Small intestine (tissue), 7 donors: ENCODE measurements around the gene SPPL2B. TPM values are rescaled to one million over a fixed set of nuclear protein-coding genes. Genes with fewer than 3 reads are reported as not detected.

Experiments
- DNase-seq, 2 donors: peaks; one replicate each; pipeline versions ENCODE4 v3.0.0 to v3.0.0-alpha.2; 2013
- FAIRE-seq: peaks from 2 replicates; lab custom pipeline; 2012; peaks lifted over from hg19 to GRCh38; lab: Jason Lieb, UNC
- H3K27ac ChIP-seq, 3 donors: one replicate each; pipeline ENCODE4 v1.5.1; 2013; ENCODE audit warnings: low read length in 2 of 3, mild to moderate bottlenecking in 2 of 3, control low read depth in 1 of 3, inconsistent platforms in 1 of 3, low read depth in 1 of 3, moderate library complexity in 1 of 3
- H3K27me3 ChIP-seq, 3 donors: one replicate each; pipeline ENCODE4 v1.6.1; 2013; ENCODE audit warnings: low read length in 3 of 3, inconsistent platforms in 1 of 3; ENCODE audit not compliant: control insufficient read depth in 3 of 3, insufficient read depth in 3 of 3
- H3K36me3 ChIP-seq, 3 donors: one replicate each; pipeline ENCODE4 v1.6.1; 2013; ENCODE audit warnings: low read length in 3 of 3, inconsistent platforms in 1 of 3, low read depth in 1 of 3, mild to moderate bottlenecking in 1 of 3, moderate library complexity in 1 of 3; ENCODE audit not compliant: control insufficient read depth in 3 of 3, insufficient read depth in 2 of 3
- H3K4me1 ChIP-seq, 3 donors: one replicate each; pipeline ENCODE4 v1.6.1; 2013; ENCODE audit warnings: low read length in 2 of 3, inconsistent platforms in 1 of 3, low read depth in 1 of 3, mild to moderate bottlenecking in 1 of 3, moderate library complexity in 1 of 3; ENCODE audit not compliant: control insufficient read depth in 3 of 3, insufficient read depth in 2 of 3
- H3K4me3 ChIP-seq, 3 donors: one replicate each; pipeline ENCODE4 v1.5.1; 2013; ENCODE audit warnings: low read length in 3 of 3, control low read depth in 1 of 3, inconsistent platforms in 1 of 3, low read depth in 1 of 3, mild to moderate bottlenecking in 1 of 3, moderate library complexity in 1 of 3
- H3K9me3 ChIP-seq, 2 donors: one replicate each; pipeline ENCODE4 v1.6.1; 2013; ENCODE audit warnings: low read depth in 1 of 2, low read length in 1 of 2; ENCODE audit not compliant: control insufficient read depth in 2 of 2, insufficient read depth in 1 of 2
- WGBS, 3 donors: extraction: QIAGEN DNeasy Blood & Tissue Kit; methylation state at CpG; one replicate each; pipeline ENCODE4 v1.1.7; 2013; 5-methylcytosine and 5-hydroxymethylcytosine counted together
- polyA plus RNA-seq, 4 donors: library from polyadenylated mRNA; stranded (reverse) in 3 of 4; unstranded in 1 of 4; fragments of 200-250 nt in 3 of 4; fragments of 120-200 nt in 1 of 4; gene quantifications; one replicate each; pipeline versions ENCODE4 v1.2.1 to v1.2.3, GENCODE V29; 2013
- donor health status: healthy with polysubstance abuse.
- donor health status: control.
- donor health status: control.
- donor health status: Bipolar disorder and iron deficiency.
- donor health status: healthy.

Gene SPPL2B
- polyA plus RNA-seq, 4 donors: 69.3 to 109 (median 78.2) TPM

- no peak overlapping the region for H3K27ac ChIP-seq
- H3K4me1 ChIP-seq: peaks cover 0 to 10% (median 0%) of the 10 kb centered on the region in 3 donors
- peaks cover 3 to 72% (median 13%) of the 10 kb centered on the region in 3 donors for H3K36me3 ChIP-seq
- DNase-seq (no peak), FAIRE-seq (no peak)
- no peaks in the 10 kb centered on the region for H3K27me3 ChIP-seq
- 87 to 95% (median 92%) methylated on average over 19 of the region's 19 CpGs for WGBS, 3 donors
- H3K9me3 ChIP-seq: no peaks in the 10 kb centered on the region
- H3K4me3 ChIP-seq: no peak overlapping the region
Measured at GRCh38 chr19:2323707-2324106, 4.8 kb upstream of the SPPL2B start.

GRCh38 chr19:2324220-2324948, 4.1 kb upstream of the SPPL2B start:
- H3K9me3 ChIP-seq: no peaks in the 10 kb centered on the region
- DNase-seq (no peak), FAIRE-seq (no peak)
- no peak overlapping the region for H3K27ac ChIP-seq
- H3K4me3 ChIP-seq: no peak overlapping the region
- H3K36me3 ChIP-seq: peaks cover 3 to 73% (median 13%) of the 10 kb centered on the region in 3 donors
- 85 to 89% (median 88%) methylated on average over 29 to 34 of the region's 34 CpGs for WGBS, 3 donors
- peaks cover 0 to 13% (median 2%) of the 10 kb centered on the region in 3 donors for H3K4me1 ChIP-seq
- no peaks in the 10 kb centered on the region for H3K27me3 ChIP-seq

DNA sequence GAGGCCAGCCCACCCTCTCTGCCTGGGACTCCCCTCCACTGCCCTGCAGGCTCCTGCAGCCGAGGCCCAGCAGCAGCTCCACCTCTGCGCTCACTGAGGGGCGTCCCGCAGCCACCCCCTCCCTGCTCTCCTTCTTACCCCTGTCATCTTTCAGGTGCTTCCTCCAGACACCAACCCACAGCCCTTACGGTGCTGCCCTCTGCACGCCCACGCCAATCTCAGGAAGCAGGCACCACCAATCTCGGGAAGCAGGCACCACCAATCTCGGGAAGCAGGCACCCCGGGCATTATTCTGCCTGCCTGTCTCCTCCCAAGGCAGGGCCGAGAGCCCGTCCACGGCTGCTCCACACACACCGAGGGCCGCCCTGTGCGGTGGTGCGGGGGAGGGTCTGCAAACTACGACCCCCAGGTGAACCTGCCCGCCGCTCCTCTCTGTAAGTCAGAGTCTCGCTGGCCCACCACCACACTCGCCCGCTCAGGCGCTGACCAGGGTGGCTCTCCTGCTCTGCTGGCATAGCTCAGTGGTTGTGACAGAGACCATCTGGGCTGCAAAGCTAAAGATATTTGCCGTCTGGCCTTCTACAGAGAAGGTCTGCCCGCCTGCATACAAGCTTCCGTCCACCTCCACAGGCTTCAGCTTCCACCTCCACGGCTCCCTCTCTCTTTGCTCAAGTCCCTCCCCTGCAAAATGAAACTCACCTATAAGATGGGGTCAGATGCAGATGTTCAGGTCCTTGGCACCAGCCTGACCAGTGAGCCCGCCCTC, 3.0 kb upstream of the SPPL2B start:
- H3K4me1 ChIP-seq: peaks cover 0 to 24% (median 5%) of the 10 kb centered on the region in 3 donors
- H3K9me3 ChIP-seq: no peaks in the 10 kb centered on the region
- FAIRE-seq: no peak
- no peak overlapping the region for H3K4me3 ChIP-seq
- no peaks in the 10 kb centered on the region for H3K27me3 ChIP-seq
- no peak overlapping the region for H3K27ac ChIP-seq
- 71 to 80% (median 74%) methylated on average over 29 of the region's 29 CpGs for WGBS, 3 donors
- peaks cover 3 to 67% (median 13%) of the 10 kb centered on the region in 3 donors for H3K36me3 ChIP-seq
- no peak for DNase-seq

DNA sequence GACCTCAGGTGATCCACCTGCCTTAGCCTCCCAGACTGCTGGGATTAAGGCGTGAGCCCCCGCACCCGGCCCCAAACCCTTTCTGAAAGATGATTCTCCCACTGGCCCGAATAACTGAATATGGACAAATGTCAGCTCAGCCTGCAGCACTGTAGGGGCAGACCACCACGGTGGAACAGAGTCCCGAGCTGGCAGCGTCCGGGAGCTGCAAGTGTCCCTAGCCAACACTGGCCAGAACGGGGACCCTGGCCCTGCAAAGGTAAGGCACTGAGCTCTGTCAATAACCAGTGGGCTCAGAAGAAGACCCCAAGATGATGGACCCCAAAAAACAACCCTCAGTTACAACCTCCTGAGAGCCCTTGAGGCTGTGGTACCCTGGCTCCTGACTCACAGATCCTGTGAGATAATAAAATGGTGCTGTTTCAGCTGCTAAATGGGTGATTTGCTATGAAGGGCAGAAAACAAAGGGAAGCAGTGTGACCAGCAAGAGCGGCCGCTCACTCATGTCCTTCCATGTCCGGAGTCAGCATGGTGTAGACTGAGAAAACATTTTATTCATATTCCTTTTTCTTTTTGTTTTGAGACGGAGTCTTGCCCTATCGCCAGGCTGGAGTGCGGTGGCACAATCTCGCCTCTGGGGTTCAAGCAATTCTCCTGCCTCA, 1.7 kb upstream of the SPPL2B start:
- Histone ChIP-seq H3K9me3 (no peaks in the 10 kb centered on the region), H3K27me3 (no peaks in the 10 kb centered on the region), H3K4me3 (peak overlapping the region in 1 of 3 donors; percentile 86), H3K27ac (peak overlapping the region in 1 of 3 donors; percentile 97), H3K36me3 (peaks cover 3 to 63% (median 11%) of the 10 kb centered on the region in 3 donors), H3K4me1 (peaks cover 2 to 35% (median 5%) of the 10 kb centered on the region in 3 donors)
- WGBS, 3 donors: 86 to 89% (median 86%) methylated on average over 16 of the region's 16 CpGs
- FAIRE-seq (no peak), DNase-seq (no peak)

GRCh38 chr19:2327773-2328400, 597 bp upstream of the SPPL2B start:
- Histone ChIP-seq H3K4me3 (peak overlapping the region; percentile 86 to 94 (median 92)), H3K36me3 (peaks cover 3 to 62% (median 8%) of the 10 kb centered on the region in 3 donors), H3K27me3 (no peaks in the 10 kb centered on the region), H3K9me3 (no peaks in the 10 kb centered on the region), H3K4me1 (peaks cover 2 to 44% (median 5%) of the 10 kb centered on the region in 3 donors), H3K27ac (peak overlapping the region; percentile 45 to 97 (median 92))
- 0 to 1% (median 1%) methylated on average over 18 of the region's 18 CpGs for WGBS, 3 donors
- peak; percentile 79 to 87 for DNase-seq
- no peak for FAIRE-seq

DNA sequence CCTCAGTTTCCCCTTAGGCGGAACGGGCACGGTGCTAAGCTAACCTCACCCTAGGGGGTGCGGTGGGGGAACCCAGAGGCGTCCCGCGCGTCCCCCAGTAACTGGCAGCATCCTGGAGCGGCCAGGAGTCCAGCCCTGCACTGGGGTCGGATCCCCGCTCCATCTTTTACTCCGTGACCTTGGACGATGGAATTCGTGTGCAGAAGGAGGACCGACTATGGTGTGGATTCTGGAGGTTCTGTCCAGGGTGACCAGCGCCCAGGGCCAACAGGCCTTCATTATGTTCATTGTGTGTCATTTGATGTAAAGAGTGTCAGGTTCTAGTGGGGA, 630 bp downstream of the SPPL2B start:
- peaks cover 2 to 55% (median 5%) of the 10 kb centered on the region in 3 donors for H3K4me1 ChIP-seq

GRCh38 chr19:2329501-2329916, 1.0 kb downstream of the SPPL2B start:
- H3K27me3 ChIP-seq: no peaks in the 10 kb centered on the region
- 16 to 45% (median 38%) methylated on average over 13 of the region's 13 CpGs for WGBS, 3 donors
- H3K9me3 ChIP-seq: no peaks in the 10 kb centered on the region
- H3K36me3 ChIP-seq: peaks cover 0 to 53% (median 3%) of the 10 kb centered on the region in 3 donors
- H3K27ac ChIP-seq: peak overlapping the region; percentile 92 to 97 (median 96)
- peaks cover 2 to 59% (median 5%) of the 10 kb centered on the region in 3 donors for H3K4me1 ChIP-seq
- peak overlapping the region; percentile 86 to 94 (median 92) for H3K4me3 ChIP-seq
- FAIRE-seq (no peak), DNase-seq (peak; percentile 40 to 55)

More for the DNA sequence above, 630 bp downstream of the SPPL2B start:
- Histone ChIP-seq H3K36me3 (peaks cover under 1 to 53% (median 3%) of the 10 kb centered on the region in 3 donors), H3K27ac (peak overlapping the region; percentile 92 to 97 (median 96)), H3K27me3 (no peaks in the 10 kb centered on the region), H3K4me3 (peak overlapping the region; percentile 86 to 94 (median 92)), H3K9me3 (no peaks in the 10 kb centered on the region)
- FAIRE-seq (no peak), DNase-seq (peak; percentile 32 to 45)
- 1 to 6% (median 3%) methylated on average over 16 of the region's 16 CpGs for WGBS, 3 donors
